NCI-H774 (cell line): ENCODE measurements around the gene AP1S3.
"Not testable (repeated sequence)": the region's sequence is repeated elsewhere in the genome, so short reads cannot be mapped to it uniquely, and the experiment has no call there.

Experiments
- DNase-seq: peaks from one replicate; lab custom pipeline; 2025; lab: John Stamatoyannopoulos, UW

The AP1S3 gene

DNA sequence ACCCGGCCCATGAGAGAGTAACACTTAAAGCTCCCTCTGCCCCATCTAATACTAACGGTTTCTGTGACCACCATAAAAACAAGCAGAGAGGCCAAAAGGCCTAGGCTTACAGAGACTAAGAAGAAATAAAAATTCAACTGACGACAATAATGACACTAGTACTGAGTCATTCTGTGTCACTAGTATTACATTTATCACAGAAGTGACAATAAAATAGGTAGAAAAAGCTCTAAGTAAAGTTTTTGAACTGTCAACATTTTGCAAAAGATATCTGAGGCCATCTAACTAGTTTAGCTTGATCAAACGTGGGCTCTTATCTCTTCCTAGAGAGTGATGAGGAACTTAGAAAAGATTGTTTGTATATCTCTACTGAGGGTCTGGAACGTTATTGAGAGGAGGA, 35.6 kb downstream of the AP1S3 start:
- DNase-seq = no peak

- DNase-seq = no peak
Measured at GRCh38 chr2:223800908-223801307, 36.5 kb downstream of the AP1S3 start.

GRCh38 chr2:223797811-223798721, 39.3 kb downstream of the AP1S3 start:
- no peak for DNase-seq

GRCh38 chr2:223797037-223797436, 40.3 kb downstream of the AP1S3 start:
- DNase-seq = no peak

DNA sequence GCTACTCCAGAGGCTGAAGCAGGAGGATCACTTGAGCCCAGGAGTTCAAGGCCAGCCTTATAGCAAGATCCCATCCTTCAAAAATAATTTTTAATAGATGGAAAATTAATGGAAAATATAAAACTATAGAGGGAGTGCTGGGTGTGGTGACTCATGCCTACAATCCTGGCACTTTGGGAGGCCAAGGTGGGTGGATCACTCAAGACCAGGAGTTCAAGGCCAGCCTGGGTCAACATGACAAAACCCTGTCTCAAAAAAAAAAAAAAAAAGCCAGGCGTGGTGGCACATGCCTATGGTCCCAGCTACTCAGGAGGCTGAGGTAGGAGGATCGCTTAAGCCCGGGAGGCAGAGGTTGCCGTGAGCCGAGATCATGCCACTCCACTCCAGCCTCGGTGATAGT, 48.0 kb downstream of the AP1S3 start:
- no peak for DNase-seq

- no peak for DNase-seq
Measured at GRCh38 chr2:223788826-223789225, 48.6 kb downstream of the AP1S3 start.

DNA sequence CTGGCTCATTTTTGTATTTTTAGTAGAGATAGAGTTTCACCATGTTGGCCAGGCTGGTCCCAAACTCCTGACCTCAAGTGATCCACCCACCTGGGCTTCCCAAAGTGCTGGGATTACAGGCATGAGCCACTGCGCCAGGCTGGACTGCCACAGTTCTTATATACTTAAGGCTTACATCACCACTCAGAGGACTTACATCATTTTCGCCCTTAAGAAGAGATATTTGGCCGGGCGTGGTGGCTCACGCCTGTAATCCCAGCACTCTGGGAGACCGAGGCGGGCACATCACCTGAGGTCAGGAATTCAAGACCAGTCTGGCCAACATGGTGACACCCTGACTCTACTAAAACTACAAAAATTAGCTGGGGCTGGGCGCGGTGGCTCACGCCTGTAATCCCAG, 49.3 kb downstream of the AP1S3 start:
- not testable (repeated sequence) for DNase-seq

- no peak for DNase-seq
Measured at GRCh38 chr2:223787358-223787757, 50.0 kb downstream of the AP1S3 start.

DNA sequence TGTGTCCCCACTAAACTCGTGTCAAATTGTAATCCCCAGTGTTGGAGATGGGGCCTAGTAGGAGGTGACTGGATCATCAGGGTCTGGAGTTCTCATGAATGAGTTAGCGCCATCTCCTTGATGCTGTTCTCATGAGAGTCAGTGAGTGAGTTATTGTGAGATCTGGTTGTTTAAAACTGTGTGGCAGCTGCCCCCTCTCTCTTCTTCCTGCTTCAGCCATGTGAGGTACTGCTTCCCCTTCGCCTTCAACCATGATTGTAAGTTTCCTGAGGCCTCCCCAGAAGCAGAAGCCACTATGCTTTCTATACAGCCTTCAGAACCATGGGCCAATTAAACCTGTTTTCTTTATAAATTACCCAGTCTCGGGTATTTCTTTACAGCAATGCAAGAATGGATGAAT, 50.4 kb downstream of the AP1S3 start:
- DNase-seq = no peak

DNA sequence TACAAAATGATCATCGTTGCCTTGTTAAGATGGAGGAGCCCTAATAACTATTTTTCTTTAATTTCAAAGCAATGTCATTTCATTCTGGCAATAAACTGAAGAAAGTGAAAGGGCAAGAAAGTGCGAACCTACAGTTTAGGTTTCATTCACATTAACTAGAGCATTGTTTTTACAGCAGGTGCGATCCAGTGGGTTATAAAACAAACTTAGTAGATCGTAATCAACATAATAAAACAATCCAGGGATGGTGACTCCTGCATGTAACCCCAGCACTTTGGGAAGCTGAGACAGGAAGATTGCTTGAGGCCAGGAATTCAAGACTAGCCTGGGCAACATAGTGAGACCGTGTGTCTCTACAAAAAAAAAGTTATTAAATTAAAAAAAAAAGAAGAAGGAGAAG, 51.1 kb downstream of the AP1S3 start:
- no peak for DNase-seq

GRCh38 chr2:223784221-223784772, 53.1 kb downstream of the AP1S3 start:
- DNase-seq = no peak

DNA sequence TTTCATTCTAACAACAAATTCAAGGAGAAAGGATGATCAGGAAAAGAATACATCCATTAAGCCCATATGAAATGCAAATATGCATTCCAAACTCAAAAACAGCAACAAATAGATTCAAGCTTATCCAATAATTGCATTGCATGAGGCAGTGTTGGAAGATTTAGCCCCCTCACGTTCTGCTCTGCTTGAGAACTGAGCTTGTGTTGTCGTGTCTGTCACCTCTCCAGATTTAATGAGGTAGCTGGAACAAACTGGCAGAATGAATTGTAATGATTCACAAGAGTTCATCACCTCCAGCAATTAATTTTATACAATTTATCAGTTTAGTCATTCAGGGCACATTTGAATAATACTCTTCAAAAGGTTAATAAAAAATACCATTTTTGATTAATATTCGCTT, 54.8 kb downstream of the AP1S3 start:
- DNase-seq = no peak

- no peak for DNase-seq
Measured at GRCh38 chr2:223781560-223781959, 55.8 kb downstream of the AP1S3 start.

- DNase-seq = no peak
Measured at GRCh38 chr2:223779877-223780276, 57.5 kb downstream of the AP1S3 start.

DNA sequence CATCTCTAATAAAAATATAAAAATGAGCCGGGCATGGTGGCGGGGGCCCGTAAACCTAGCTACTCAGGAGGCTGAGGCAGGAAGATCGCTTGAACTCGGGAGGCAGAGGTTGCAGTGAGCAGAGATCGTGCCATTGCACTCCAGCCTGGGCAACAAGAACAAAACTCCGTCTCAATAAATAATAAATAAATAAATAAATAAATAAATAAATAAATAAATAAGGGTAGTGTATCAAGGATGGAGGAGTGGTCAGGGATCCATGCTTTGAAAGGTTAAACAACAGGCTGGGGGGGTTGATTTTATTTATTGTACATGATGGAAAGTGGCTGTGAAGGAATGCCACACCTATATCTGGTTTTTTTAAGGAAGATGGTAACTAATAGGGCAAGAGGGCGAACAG, 63.2 kb downstream of the AP1S3 start:
- no peak for DNase-seq

- no peak for DNase-seq
Measured at GRCh38 chr2:223772363-223772762, 65.0 kb downstream of the AP1S3 start.

DNA sequence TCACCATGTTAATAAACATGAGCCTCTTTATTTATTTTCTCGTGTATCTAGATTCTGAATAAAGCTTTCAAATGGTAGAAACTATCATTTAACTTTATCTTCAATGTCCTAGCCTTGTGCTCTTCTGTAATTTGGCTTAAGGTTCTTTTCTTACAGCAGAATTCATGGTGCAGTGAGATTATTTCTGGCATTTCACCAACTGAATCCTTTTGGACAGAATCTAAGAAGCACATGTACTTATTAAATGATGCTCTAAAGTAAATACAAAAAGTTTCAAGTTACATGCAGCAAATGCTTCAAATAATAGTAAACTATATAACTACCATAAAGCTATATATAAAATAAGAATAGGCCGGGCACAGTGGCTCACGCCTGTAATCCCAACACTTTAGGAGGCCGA, 65.9 kb downstream of the AP1S3 start:
- no peak for DNase-seq

DNA sequence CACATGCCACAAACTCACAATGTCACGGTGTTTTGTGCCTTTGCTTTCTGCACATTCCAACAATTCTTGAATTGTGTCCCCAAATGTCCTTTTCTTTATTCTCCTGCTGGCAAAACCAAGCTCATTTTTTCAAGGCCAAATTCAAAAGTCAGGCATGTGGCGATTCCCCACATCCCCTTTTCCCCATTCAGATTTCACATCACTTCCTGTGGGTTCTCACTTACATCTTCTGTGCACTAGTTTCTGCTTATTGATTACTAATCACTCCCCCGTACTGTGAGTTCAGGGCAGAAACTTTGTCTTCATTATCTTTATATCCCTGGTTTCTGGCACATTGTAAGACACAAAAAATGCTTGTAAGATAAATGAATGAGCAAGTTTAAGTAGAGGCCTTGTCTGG, 69.2 kb downstream of the AP1S3 start:
- no peak for DNase-seq

GRCh38 chr2:223767341-223767740, 70.0 kb downstream of the AP1S3 start:
- DNase-seq = no peak

GRCh38 chr2:223765221-223765785, 72.1 kb downstream of the AP1S3 start:
- DNase-seq = no peak

- DNase-seq = no peak
Measured at GRCh38 chr2:223764796-223765195, 72.6 kb downstream of the AP1S3 start.

DNA sequence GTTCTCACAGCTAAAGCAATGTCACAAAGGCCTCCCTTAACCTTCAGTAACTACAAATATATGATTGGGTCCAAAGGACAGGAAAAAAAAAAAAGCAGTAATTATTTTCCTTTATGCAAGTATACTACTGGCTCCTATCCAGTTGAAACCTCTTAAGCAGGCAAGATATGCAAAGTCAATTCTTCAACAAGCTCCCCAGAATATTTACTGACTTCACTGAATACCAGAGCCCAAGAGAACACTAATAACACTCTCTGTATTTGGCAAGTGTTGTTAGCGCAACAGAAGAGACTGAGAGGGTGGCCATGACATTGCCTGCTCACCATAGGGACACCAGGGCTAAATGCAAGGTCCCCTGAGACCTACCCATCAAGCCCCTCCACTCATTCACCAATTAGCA, 74.5 kb downstream of the AP1S3 start:
- no peak for DNase-seq

DNA sequence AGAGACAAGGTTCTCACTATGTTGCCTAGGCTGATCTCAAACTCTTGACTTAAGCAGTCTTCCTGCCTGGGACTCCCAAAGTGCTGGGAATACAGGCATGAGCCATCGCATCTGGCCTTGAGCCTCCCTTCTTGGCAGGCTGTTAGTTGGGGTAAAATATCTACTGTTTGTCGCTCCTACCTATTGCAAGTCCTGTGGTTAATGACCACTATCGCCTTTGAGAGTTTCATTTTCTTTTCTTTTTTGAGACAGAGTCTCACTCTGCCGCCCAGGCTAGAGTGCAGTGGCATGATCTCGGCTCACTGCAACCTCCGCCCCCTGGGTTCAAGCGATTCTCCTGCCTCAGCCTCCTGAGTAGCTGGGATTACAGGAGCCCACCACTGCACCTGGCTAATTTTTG, 75.6 kb downstream of the AP1S3 start:
- not testable (repeated sequence) for DNase-seq
